Tibial artery (tissue), 4 donors: ENCODE data around the gene CCDC117.
A peak's percentile ranks its signal among the peaks of the same experiment; 100 is the strongest.

Experiments used
- DNase-seq, 2 donors: peaks; one replicate each; pipeline ENCODE4 v3.0.0-alpha.2; 2019
- H3K27ac ChIP-seq, 2 donors: fragments of 200-600 bp; sonication (generic) in 1 of 2; 1 replicate in 1 of 2; 2 replicates in 1 of 2; pipeline ENCODE4 v1.5.1; 2018 to 2019; ENCODE audit warnings: mild to moderate bottlenecking in 1 of 2
- H3K27me3 ChIP-seq, 2 donors: fragments of 200-600 bp; sonication (generic) in 1 of 2; one replicate each; pipeline versions ENCODE4 v1.5.1 to v1.6.0; 2016 to 2019
- H3K36me3 ChIP-seq, 3 donors: fragments of 200-600 bp; sonication (generic) in 2 of 3; one replicate each; pipeline ENCODE4 v1.5.1; 2016 to 2019; ENCODE audit warnings: mild to moderate bottlenecking in 2 of 3
- H3K4me1 ChIP-seq, 4 donors: fragments of 200-600 bp; sonication (generic) in 2 of 4; 1 replicate in 3 of 4; 2 replicates in 1 of 4; pipeline ENCODE4 v1.5.1; 2016 to 2019
- H3K4me3 ChIP-seq, 2 donors: fragments of 200-600 bp; sonication (generic) in 1 of 2; 1 replicate in 1 of 2; 2 replicates in 1 of 2; pipeline ENCODE4 v1.5.1; 2018 to 2019; ENCODE audit warnings: mild to moderate bottlenecking in 2 of 2
- H3K9me3 ChIP-seq, 3 donors: fragments of 200-600 bp; sonication (generic) in 1 of 3; one replicate each; pipeline ENCODE4 v1.5.1; 2016 to 2019
- CTCF ChIP-seq, 2 experiments: fragments of 200-600 bp in 1 of 2; fragments of 450-650 bp in 1 of 2; IDR thresholded peaks; one replicate each; pipeline ENCODE4 v1.5.1; 2017 to 2019; ENCODE audit warnings: antibody characterized with exemption in 2 of 2, mild to moderate bottlenecking in 1 of 2, moderate library complexity in 1 of 2
- intact Hi-C: fragments of 100-400 bp; cut with DNase I; formaldehyde crosslinking; loops from one replicate; pipeline ENCODE4 v1.15.0; 2023; ENCODE audit warnings: low total_unique reads

CCDC117 gene

GRCh38 chr22:28766628-28767027, 5.9 kb upstream of the CCDC117 start:
- H3K36me3 ChIP-seq: no peaks in the 10 kb centered on the region
- intact Hi-C loops: no loop called here
- no peak overlapping the region for H3K27ac ChIP-seq
- H3K4me1 ChIP-seq: no peaks in the 10 kb centered on the region
- DNase-seq: no peak
- H3K9me3 ChIP-seq: no peaks in the 10 kb centered on the region
- no peaks in the 10 kb centered on the region for H3K27me3 ChIP-seq
- no peak overlapping the region for H3K4me3 ChIP-seq
- TF ChIP-seq CTCF (IDR thresholded peaks at IDR 0.05): no peak

- TF ChIP-seq CTCF (IDR thresholded peaks at IDR 0.05): no peak
- no peak for DNase-seq
- Histone ChIP-seq H3K9me3 (no peaks in the 10 kb centered on the region), H3K27me3 (no peaks in the 10 kb centered on the region), H3K36me3 (no peaks in the 10 kb centered on the region), H3K27ac (no peak overlapping the region), H3K4me3 (no peak overlapping the region), H3K4me1 (peaks cover 0 to 11% (median 4%) of the 10 kb centered on the region in 4 donors)
- intact Hi-C loops: no loop called here
Measured at GRCh38 chr22:28768701-28769393, 3.6 kb upstream of the CCDC117 start.

GRCh38 chr22:28769394-28770085, 3.0 kb upstream of the CCDC117 start:
- Histone ChIP-seq H3K27me3 (no peaks in the 10 kb centered on the region), H3K27ac (no peak overlapping the region), H3K9me3 (no peaks in the 10 kb centered on the region), H3K4me3 (no peak overlapping the region), H3K36me3 (peaks cover 0 to 3% (median under 1%) of the 10 kb centered on the region in 3 donors), H3K4me1 (peaks cover 0 to 18% (median 8%) of the 10 kb centered on the region in 4 donors)
- TF ChIP-seq CTCF (IDR thresholded peaks at IDR 0.05): no peak
- intact Hi-C loops: no loop called here
- no peak for DNase-seq

- Histone ChIP-seq H3K27me3 (no peaks in the 10 kb centered on the region), H3K9me3 (no peaks in the 10 kb centered on the region), H3K36me3 (peaks cover 0 to 12% (median 12%) of the 10 kb centered on the region in 3 donors), H3K4me1 (peaks cover 0 to 30% (median 18%) of the 10 kb centered on the region in 4 donors), H3K27ac (no peak overlapping the region), H3K4me3 (no peak overlapping the region)
- no peak for TF ChIP-seq CTCF (IDR thresholded peaks at IDR 0.05)
- intact Hi-C loops: no loop called here
- no peak for DNase-seq
Measured at GRCh38 chr22:28771195-28771791, 1.2 kb upstream of the CCDC117 start.

GRCh38 chr22:28773461-28773867, 969 bp downstream of the CCDC117 start:
- H3K27ac ChIP-seq: peak overlapping the region; percentile 96 to 99
- H3K4me1 ChIP-seq: peaks cover 0 to 34% (median 21%) of the 10 kb centered on the region in 4 donors
- no peak for TF ChIP-seq CTCF (IDR thresholded peaks at IDR 0.05)
- H3K9me3 ChIP-seq: no peaks in the 10 kb centered on the region
- H3K36me3 ChIP-seq: peaks cover 7 to 32% (median 22%) of the 10 kb centered on the region in 3 donors
- peak overlapping the region; percentile 88 to 94 for H3K4me3 ChIP-seq
- intact Hi-C loops: no loop called here
- H3K27me3 ChIP-seq: no peaks in the 10 kb centered on the region
- DNase-seq: no peak
